T-helper 1 cell treated with Interleukin-12 subunit alpha and Interleukin-12 subunit beta and Interleukin-4 antibody, amounts not matched to agents 30 ng/mL and 1 ng/mL, for 36 hours (primary cell): ENCODE data around the gene STXBP6. TPM values are rescaled to one million over a fixed set of nuclear protein-coding genes. Genes with fewer than 3 reads are reported as not detected.

Source experiments
- intact Hi-C: fragments of 100-400 bp; cut with micrococcal nuclease; formaldehyde crosslinking; loops from one replicate; pipeline ENCODE4 v1.15.1; 2024
- total RNA-seq: library from RNA; stranded (reverse); gene quantifications from 2 replicates; pipeline ENCODE4 v1.2.3, GENCODE V29; 2022

STXBP6 gene
- total RNA-seq, 1 donor from 2014 or later = not detected

GRCh38 chr14:24834956-24835355 is 215.0 kb downstream of the STXBP6 start:
- intact Hi-C loops = no loop called here

GRCh38 chr14:24833385-24833784 is 216.6 kb downstream of the STXBP6 start:
- intact Hi-C loops = no loop called here

GRCh38 chr14:24831677-24832076 is 218.3 kb downstream of the STXBP6 start:
- intact Hi-C loops = no loop called here

- intact Hi-C loops = no loop called here
These were observed 220.1 kb downstream of the STXBP6 start for GRCh38 chr14:24829862-24830261.

- intact Hi-C loops = no loop called here
These were observed 221.5 kb downstream of the STXBP6 start for GRCh38 chr14:24828486-24828885.

GRCh38 chr14:24826390-24826789 is 223.6 kb downstream of the STXBP6 start:
- intact Hi-C loops = no loop called here

- intact Hi-C loops = no loop called here
These were observed 229.3 kb downstream of the STXBP6 start for GRCh38 chr14:24820616-24821015.

- intact Hi-C loops = no loop called here
These were observed 231.1 kb downstream of the STXBP6 start for GRCh38 chr14:24818823-24819341.

GRCh38 chr14:24818058-24818822 is 231.7 kb downstream of the STXBP6 start:
- intact Hi-C loops = no loop called here

GRCh38 chr14:24817212-24818057 is 232.5 kb downstream of the STXBP6 start:
- intact Hi-C loops = no loop called here

- intact Hi-C loops = no loop called here
These were observed 233.1 kb downstream of the STXBP6 start for GRCh38 chr14:24816929-24817211.

GRCh38 chr14:24816011-24816928 is 233.7 kb downstream of the STXBP6 start:
- intact Hi-C loops = no loop called here

- intact Hi-C loops = no loop called here
These were observed 234.4 kb downstream of the STXBP6 start for GRCh38 chr14:24815543-24815942.

- intact Hi-C loops = no loop called here
These were observed 235.0 kb downstream of the STXBP6 start for GRCh38 chr14:24814944-24815343.

- intact Hi-C loops = no loop called here
These were observed 235.6 kb downstream of the STXBP6 start for GRCh38 chr14:24814346-24814745.

- intact Hi-C loops = no loop called here
These were observed 236.1 kb downstream of the STXBP6 start for GRCh38 chr14:24813819-24814259.

- intact Hi-C loops = no loop called here
These were observed 236.7 kb downstream of the STXBP6 start for GRCh38 chr14:24813089-24813815.

GRCh38 chr14:24809135-24809534 is 240.8 kb downstream of the STXBP6 start:
- intact Hi-C loops = no loop called here

- intact Hi-C loops = no loop called here
These were observed 241.5 kb downstream of the STXBP6 start for GRCh38 chr14:24808412-24808811.

- intact Hi-C loops = loop anchor here (1.0 kb wide), 2 partner anchors 327 to 345 kb away; no protein-coding TSS in a partner anchor
These were observed 243.8 kb downstream of the STXBP6 start for GRCh38 chr14:24806061-24806678.
